DMS153 (cell line): Measurements from ENCODE around the gene TEX35.
"Not testable (repeated sequence)": the region's sequence is repeated elsewhere in the genome, so short reads cannot be mapped to it uniquely, and the experiment has no call there.

ENCODE experiments used
- DNase-seq: peaks from one replicate; lab custom pipeline; 2025; lab: John Stamatoyannopoulos, UW

TEX35 gene

GRCh38 chr1:178495158-178495557, 17.8 kb upstream of the TEX35 start:
- DNase-seq = no peak

- no peak for DNase-seq
Observed at GRCh38 chr1:178495741-178496409, 17.0 kb upstream of the TEX35 start.

- no peak for DNase-seq
Observed at GRCh38 chr1:178496410-178497135, 16.3 kb upstream of the TEX35 start, which contains the start of gene CLEC20A. Gene CLEC20A, minus strand, starts transcription at chr1:178496964. Its CDS starts 25 bp downstream, at chr1:178496939.

- no peak for DNase-seq
Observed at GRCh38 chr1:178497903-178498478, 14.9 kb upstream of the TEX35 start.

- DNase-seq = no peak
Observed at GRCh38 chr1:178498896-178499675, 13.8 kb upstream of the TEX35 start.

GRCh38 chr1:178500091-178500770, 12.7 kb upstream of the TEX35 start:
- no peak for DNase-seq

GRCh38 chr1:178500936-178501554, 11.9 kb upstream of the TEX35 start:
- DNase-seq = no peak

- DNase-seq = peak; percentile 10
Observed at GRCh38 chr1:178501705-178502329, 11.1 kb upstream of the TEX35 start.

- DNase-seq = no peak
Observed at GRCh38 chr1:178502330-178502714, 10.6 kb upstream of the TEX35 start.

- no peak for DNase-seq
Observed at GRCh38 chr1:178502856-178503255, 10.1 kb upstream of the TEX35 start.

- DNase-seq = not testable (repeated sequence)
Observed at GRCh38 chr1:178503316-178503715, 9.6 kb upstream of the TEX35 start.

- DNase-seq = no peak
Observed at GRCh38 chr1:178503849-178504248, 9.1 kb upstream of the TEX35 start.

GRCh38 chr1:178504286-178504685, 8.6 kb upstream of the TEX35 start:
- DNase-seq = no peak

GRCh38 chr1:178506177-178506576, 6.7 kb upstream of the TEX35 start:
- DNase-seq = no peak

- no peak for DNase-seq
Observed at GRCh38 chr1:178506669-178507068, 6.2 kb upstream of the TEX35 start.

GRCh38 chr1:178509414-178510007, 3.4 kb upstream of the TEX35 start:
- DNase-seq = no peak

- no peak for DNase-seq
Observed at GRCh38 chr1:178510155-178510554, 2.8 kb upstream of the TEX35 start.

- no peak for DNase-seq
Observed at GRCh38 chr1:178513278-178513983, 522 bp downstream of the TEX35 start.

GRCh38 chr1:178516110-178516509, 3.2 kb downstream of the TEX35 start:
- DNase-seq = no peak

- no peak for DNase-seq
Observed at GRCh38 chr1:178518894-178519293, 6.0 kb downstream of the TEX35 start.
